ENCODE measurements around the gene TMEM116.
"Not testable (repeated sequence)": the region's sequence is repeated elsewhere in the genome, so short reads cannot be mapped to it uniquely, and the experiment has no call there.

The TMEM116 gene

GRCh38 chr12:112012775-112013600 is at the start of gene TMEM116, which contains the start of gene ERP29:
TSS of gene TMEM116 (minus strand) at chr12:112013165. CDS start at chr12:112005270, 7,895 bp downstream.
TSS of gene ERP29 (plus strand) at chr12:112013426. CDS start at chr12:112013466, 40 bp downstream.
- Histone ChIP-seq H3K9me3 (ENCODE audit: low read depth, low read length) (no peaks in the 10 kb centered on the region), H3K9ac (ENCODE audit: insufficient read length) (peak within 1 kb of the TSS; percentile 100), H3K27ac (peak within 1 kb of the TSS; percentile 93), H3K36me3 (ENCODE audit: insufficient read depth, low read length) (peaks cover 31% of the 10 kb centered on the region), H3K4me3 (peak within 1 kb of the TSS; percentile 99)
- TF ChIP-seq EZH2 (IDR thresholded peaks at IDR 0.05) (no peak), POLR2AphosphoS5 (IDR thresholded peaks at IDR 0.05; ENCODE audit: borderline replicate concordance, low read depth, low read length) (peak; percentile 93), FOXP2 (optimal IDR thresholded peaks at IDR 0.05; ENCODE audit: control extremely low read depth, extremely low read length, insufficient read depth) (no peak)
- DNase-seq (ENCODE audit: low read depth, low spot score), result peak; percentile 95

- DNase-seq (ENCODE audit: low read depth, low spot score), result no peak
- no peak overlapping the region for H3K27ac ChIP-seq
- H3K9me3 ChIP-seq (ENCODE audit: low read depth, low read length), result no peaks in the 10 kb centered on the region
- TF ChIP-seq FOXP2 (optimal IDR thresholded peaks at IDR 0.05; ENCODE audit: control extremely low read depth, extremely low read length, insufficient read depth) (no peak), POLR2AphosphoS5 (IDR thresholded peaks at IDR 0.05; ENCODE audit: borderline replicate concordance, low read depth, low read length) (no peak), EZH2 (IDR thresholded peaks at IDR 0.05) (no peak)
- H3K9ac ChIP-seq (ENCODE audit: insufficient read length), result no peak overlapping the region
- H3K36me3 ChIP-seq (ENCODE audit: insufficient read depth, low read length), result peaks cover 71% of the 10 kb centered on the region
- no peak overlapping the region for H3K4me3 ChIP-seq
Observed at GRCh38 chr12:112061137-112061536, 48.2 kb upstream of the TMEM116 start.

GRCh38 chr12:112049351-112049750 is 36.4 kb upstream of the TMEM116 start:
- TF ChIP-seq POLR2AphosphoS5 (IDR thresholded peaks at IDR 0.05; ENCODE audit: borderline replicate concordance, low read depth, low read length) (no peak), EZH2 (IDR thresholded peaks at IDR 0.05) (no peak), FOXP2 (optimal IDR thresholded peaks at IDR 0.05; ENCODE audit: control extremely low read depth, extremely low read length, insufficient read depth) (no peak)
- peaks cover 87% of the 10 kb centered on the region for H3K36me3 ChIP-seq (ENCODE audit: insufficient read depth, low read length)
- peak overlapping the region; percentile 3 for H3K9ac ChIP-seq (ENCODE audit: insufficient read length)
- H3K9me3 ChIP-seq (ENCODE audit: low read depth, low read length), result no peaks in the 10 kb centered on the region
- H3K4me3 ChIP-seq, result peak overlapping the region; percentile 32
- peak; percentile 37 for DNase-seq (ENCODE audit: low read depth, low spot score)
- H3K27ac ChIP-seq, result peak overlapping the region; percentile 82

GRCh38 chr12:112046003-112046402 is 33.0 kb upstream of the TMEM116 start:
- no peak overlapping the region for H3K4me3 ChIP-seq
- peak overlapping the region; percentile 29; the same call in 1 of the 2 replicates for H3K27ac ChIP-seq
- no peaks in the 10 kb centered on the region for H3K9me3 ChIP-seq (ENCODE audit: low read depth, low read length)
- no peak for DNase-seq (ENCODE audit: low read depth, low spot score)
- H3K36me3 ChIP-seq (ENCODE audit: insufficient read depth, low read length), result peaks cover 83% of the 10 kb centered on the region
- TF ChIP-seq FOXP2 (optimal IDR thresholded peaks at IDR 0.05; ENCODE audit: control extremely low read depth, extremely low read length, insufficient read depth), result no peak
- no peak for TF ChIP-seq POLR2AphosphoS5 (IDR thresholded peaks at IDR 0.05; ENCODE audit: borderline replicate concordance, low read depth, low read length)
- TF ChIP-seq EZH2 (IDR thresholded peaks at IDR 0.05), result no peak
- H3K9ac ChIP-seq (ENCODE audit: insufficient read length), result no peak overlapping the region

- peaks cover 90% of the 10 kb centered on the region for H3K36me3 ChIP-seq (ENCODE audit: insufficient read depth, low read length)
- not testable (repeated sequence) for H3K27ac ChIP-seq; DNase-seq (ENCODE audit: low read depth, low spot score); H3K9ac ChIP-seq (ENCODE audit: insufficient read length); H3K4me3 ChIP-seq; H3K9me3 ChIP-seq (ENCODE audit: low read depth, low read length)
Observed at GRCh38 chr12:112036614-112037013, 23.6 kb upstream of the TMEM116 start.

- H3K9me3 ChIP-seq (ENCODE audit: low read depth, low read length), result no peaks in the 10 kb centered on the region
- TF ChIP-seq FOXP2 (optimal IDR thresholded peaks at IDR 0.05; ENCODE audit: control extremely low read depth, extremely low read length, insufficient read depth) (no peak), POLR2AphosphoS5 (IDR thresholded peaks at IDR 0.05; ENCODE audit: borderline replicate concordance, low read depth, low read length) (no peak), EZH2 (IDR thresholded peaks at IDR 0.05) (no peak)
- H3K9ac ChIP-seq (ENCODE audit: insufficient read length), result no peak overlapping the region
- no peak for DNase-seq (ENCODE audit: low read depth, low spot score)
- 0 out of 2 replicates have a peak overlapping the region, but pooled peaks have one; percentile 1 for H3K27ac ChIP-seq
- peaks cover 90% of the 10 kb centered on the region for H3K36me3 ChIP-seq (ENCODE audit: insufficient read depth, low read length)
- H3K4me3 ChIP-seq, result no peak overlapping the region
Observed at GRCh38 chr12:112035219-112035785, 22.3 kb upstream of the TMEM116 start.

- Histone ChIP-seq H3K36me3 (ENCODE audit: insufficient read depth, low read length) (peaks cover 84% of the 10 kb centered on the region), H3K9ac (ENCODE audit: insufficient read length) (no peak overlapping the region), H3K27ac (no peak overlapping the region), H3K4me3 (no peak overlapping the region), H3K9me3 (ENCODE audit: low read depth, low read length) (no peaks in the 10 kb centered on the region)
- DNase-seq (ENCODE audit: low read depth, low spot score), result no peak
- TF ChIP-seq POLR2AphosphoS5 (IDR thresholded peaks at IDR 0.05; ENCODE audit: borderline replicate concordance, low read depth, low read length), result no peak
- TF ChIP-seq EZH2 (IDR thresholded peaks at IDR 0.05), result no peak
- no peak for TF ChIP-seq FOXP2 (optimal IDR thresholded peaks at IDR 0.05; ENCODE audit: control extremely low read depth, extremely low read length, insufficient read depth)
Observed at GRCh38 chr12:112032292-112032691, 19.3 kb upstream of the TMEM116 start.

GRCh38 chr12:112031472-112031871 is 18.5 kb upstream of the TMEM116 start:
- no peaks in the 10 kb centered on the region for H3K9me3 ChIP-seq (ENCODE audit: low read depth, low read length)
- H3K9ac ChIP-seq (ENCODE audit: insufficient read length), result no peak overlapping the region
- H3K27ac ChIP-seq, result no peak overlapping the region
- TF ChIP-seq FOXP2 (optimal IDR thresholded peaks at IDR 0.05; ENCODE audit: control extremely low read depth, extremely low read length, insufficient read depth) (no peak), EZH2 (IDR thresholded peaks at IDR 0.05) (no peak), POLR2AphosphoS5 (IDR thresholded peaks at IDR 0.05; ENCODE audit: borderline replicate concordance, low read depth, low read length) (no peak)
- DNase-seq (ENCODE audit: low read depth, low spot score), result no peak
- peaks cover 78% of the 10 kb centered on the region for H3K36me3 ChIP-seq (ENCODE audit: insufficient read depth, low read length)
- no peak overlapping the region for H3K4me3 ChIP-seq

Measured in SK-N-MC (cell line).